GM23248 (cell line): ENCODE data around the gene IGFBP3.
"Not testable (repeated sequence)": the region's sequence is repeated elsewhere in the genome, so short reads cannot be mapped to it uniquely, and the experiment has no call there.

Experiments
- EZH2 ChIP-seq: fragments of 200-600 bp; sonication (generic); IDR thresholded peaks from 2 replicates; pipeline ENCODE4 v1.6.1; 2018; ENCODE audit warnings: antibody characterized with exemption, mild to moderate bottlenecking; ENCODE audit not compliant: insufficient read depth, poor library complexity, severe bottlenecking
- EZH2phosphoT487 ChIP-seq: fragments of 200-600 bp; sonication (generic); IDR thresholded peaks from 2 replicates; pipeline ENCODE4 v1.6.1; 2018; ENCODE audit warnings: antibody characterized with exemption, moderate library complexity, mild to moderate bottlenecking, low read depth; ENCODE audit not compliant: insufficient read depth

GRCh38 chr7:45953055-45953454 lies 32.0 kb upstream of the IGFBP3 start:
- not testable (repeated sequence) for TF ChIP-seq EZH2, EZH2phosphoT487
